ENCODE measurements around the gene APBA2. TPM values are rescaled to one million over a fixed set of nuclear protein-coding genes. Genes with fewer than 3 reads are reported as not detected.

Gene APBA2
- total and polyA plus RNA-seq, 2 of the 13 experiments (the other 11 are each of a cell fraction or from before 2014, with no cell fraction given), result 0.62 to 2.3 TPM

GRCh38 chr15:29031502-29032228 is 145.9 kb downstream of the APBA2 start:
- Histone ChIP-seq H2AFZ (ENCODE audit: low read length) (no peak overlapping the region), H3K9ac (ENCODE audit: insufficient read depth, low read depth, low read length) (no peak overlapping the region), H3K27me3 (ENCODE audit: control insufficient read depth in 1 of 2, insufficient read depth in 2 of 2, low read length in 2 of 2) (no peaks in the 10 kb centered on the region), H3K4me3 (replicated peaks in 1 of 3; ENCODE audit: insufficient read depth in 1 of 3, low read depth in 2 of 3, low read length in 3 of 3) (no peak overlapping the region), H3K36me3 (replicated peaks in 1 of 2; ENCODE audit: control insufficient read depth in 1 of 2, insufficient read depth in 2 of 2, low read length in 2 of 2) (no peaks in the 10 kb centered on the region), H3K9me3 (ENCODE audit: low read length) (no peaks in the 10 kb centered on the region), H3K27ac (ENCODE audit: extremely low read length, insufficient read depth, low read length) (no peak overlapping the region), H4K20me1 (ENCODE audit: insufficient read depth, low read length) (no peaks in the 10 kb centered on the region), H3K4me2 (ENCODE audit: low read depth, low read length) (no peak overlapping the region), H3K79me2 (ENCODE audit: insufficient read depth, low read length) (no peaks in the 10 kb centered on the region), H3K4me1 (ENCODE audit: insufficient read depth, low read length) (no peaks in the 10 kb centered on the region)
- no TSS peak for BruUV-seq (replicated peaks)
- intact Hi-C loops (cut with micrococcal nuclease; ENCODE audit: unreplicated experiment), result no loop called here
- ATAC-seq, result no peak
- 62% methylated on average over 3 of the region's 3 CpGs for WGBS (ENCODE audit: low lambda C conversion rate)
- TF ChIP-seq SOX6 (IDR thresholded peaks at IDR 0.05) (no peak), SOX6 (CRISPR knock-in tag; IDR thresholded peaks at IDR 0.05) (no peak), MAFF (IDR thresholded peaks at IDR 0.05; ENCODE audit: low read depth, low read length) (peak; percentile 52), MAFK (conservative IDR thresholded peaks at IDR 0.05 in 1 of 2, IDR thresholded peaks at IDR 0.05 in 1 of 2; ENCODE audit: low read length in 2 of 2) (peak; percentile 15 to 54; a peak in 2 of 4 replicates)
- ChIA-PET POLR2A (no interaction called here), CTCF (ENCODE audit: low intra/inter-chr PET ratio, low total read pairs) (no interaction called here)
- in situ Hi-C loops (cut with HindIII; ENCODE audit: extremely low pct_ligation_motif_present, low pct_unique_long_range_greater_than_20kb), result no loop called here
- FAIRE-seq, result no peak
- no peak for DNase-seq (ENCODE audit: low spot score)

- no peak overlapping the region for H3K27ac ChIP-seq (ENCODE audit: extremely low read length, insufficient read depth, low read length)
- no TSS peak for BruUV-seq (replicated peaks)
- ATAC-seq (no peak), DNase-seq (ENCODE audit: low spot score) (no peak), FAIRE-seq (no peak)
- no peak overlapping the region for H3K4me3 ChIP-seq (replicated peaks in 1 of 3; ENCODE audit: insufficient read depth in 1 of 3, low read depth in 2 of 3, low read length in 3 of 3)
- H4K20me1 ChIP-seq (ENCODE audit: insufficient read depth, low read length), result no peaks in the 10 kb centered on the region
- intact Hi-C loops (cut with micrococcal nuclease; ENCODE audit: unreplicated experiment), result no loop called here
- TF ChIP-seq FIP1L1 (IDR thresholded peaks at IDR 0.05; ENCODE audit: borderline replicate concordance, insufficient read depth, low read depth, low read length) (no peak), FOXA1 (IDR thresholded peaks at IDR 0.05) (no peak), FOXA1 (CRISPR knock-in tag; IDR thresholded peaks at IDR 0.05) (no peak), KLF16 (CRISPR knock-in tag; IDR thresholded peaks at IDR 0.05) (no peak), TBX2 (CRISPR knock-in tag; IDR thresholded peaks at IDR 0.05; ENCODE audit: borderline replicate concordance) (no peak)
- CTCF ChIA-PET (ENCODE audit: low intra/inter-chr PET ratio, low total read pairs), result no interaction called here
- H3K27me3 ChIP-seq (ENCODE audit: control insufficient read depth in 1 of 2, insufficient read depth in 2 of 2, low read length in 2 of 2), result no peaks in the 10 kb centered on the region
- in situ Hi-C loops (cut with HindIII; ENCODE audit: extremely low pct_ligation_motif_present, low pct_unique_long_range_greater_than_20kb), result no loop called here
- H2AFZ ChIP-seq (ENCODE audit: low read length), result no peak overlapping the region
- no peaks in the 10 kb centered on the region for H3K4me1 ChIP-seq (ENCODE audit: insufficient read depth, low read length)
- H3K79me2 ChIP-seq (ENCODE audit: insufficient read depth, low read length), result no peaks in the 10 kb centered on the region
- H3K9me3 ChIP-seq (ENCODE audit: low read length), result no peaks in the 10 kb centered on the region
- 7% methylated on average over 4 of the region's 4 CpGs for WGBS (ENCODE audit: low lambda C conversion rate)
- no peaks in the 10 kb centered on the region for H3K36me3 ChIP-seq (replicated peaks in 1 of 2; ENCODE audit: control insufficient read depth in 1 of 2, insufficient read depth in 2 of 2, low read length in 2 of 2)
- no peak overlapping the region for H3K4me2 ChIP-seq (ENCODE audit: low read depth, low read length)
- POLR2A ChIA-PET, result no interaction called here
- H3K9ac ChIP-seq (ENCODE audit: insufficient read depth, low read depth, low read length), result no peak overlapping the region
Measured at GRCh38 chr15:29032229-29032625, 146.5 kb downstream of the APBA2 start.

Measured in HepG2 (cell line).